PC-3 (cell line): Measurements from ENCODE around the gene MED13. TPM values are rescaled to one million over a fixed set of nuclear protein-coding genes. Genes with fewer than 3 reads are reported as not detected.

ENCODE experiments used
- ATAC-seq: fragments of 200-7000 bp; cut with Tn5 transposase; 2 replicates; pipeline ENCODE4 v1.9.1; 2020; ENCODE audit warnings: mild to moderate bottlenecking, moderate library complexity
- BruUV-seq: library from RNA; stranded (reverse); fragments of 400-500 nt; replicated peaks from 2 replicates; lab custom pipeline; 2021; lab: Mats Ljungman, UMichigan
- CTCF ChIA-PET: fragments of 300-600 bp; sonication (Branson Sonifier 250); formaldehyde crosslinking; loops from one replicate; lab custom pipeline; 2022; ENCODE audit warnings: antibody characterized with exemption; lab: Charles Lee
- POLR2A ChIA-PET: fragments of 300-600 bp; sonication (Branson Sonifier 250); formaldehyde crosslinking; loops from one replicate; lab custom pipeline; 2022; ENCODE audit warnings: antibody characterized with exemption; ENCODE audit not compliant: unreplicated experiment; lab: Charles Lee
- DNase-seq: peaks from one replicate; pipeline ENCODE4 v3.0.0-alpha.2; 2015
- H2AFZ ChIP-seq: fragments of 300-600 bp; sonication (generic); 2 replicates; pipeline ENCODE4 v1.6.0; 2016; ENCODE audit warnings: antibody characterized with exemption, low read length
- H3F3A ChIP-seq: fragments of 300-600 bp; sonication (generic); one replicate; pipeline ENCODE4 v1.6.0; 2017; ENCODE audit warnings: antibody characterized with exemption, low read length, control low read depth, mild to moderate bottlenecking; ENCODE audit not compliant: unreplicated experiment
- H3K27ac ChIP-seq: fragments of 300-600 bp; sonication (generic); 2 replicates; pipeline ENCODE4 v1.5.1; 2016; ENCODE audit warnings: mild to moderate bottlenecking, low read length
- H3K27me3 ChIP-seq: fragments of 300-600 bp; sonication (generic); 2 replicates; pipeline ENCODE4 v1.6.1; 2016; ENCODE audit warnings: low read length, mixed read lengths
- H3K36me3 ChIP-seq: fragments of 300-600 bp; sonication (generic); 2 replicates; pipeline ENCODE4 v1.6.1; 2016; ENCODE audit warnings: low read depth, mixed run types, low read length, mixed read lengths
- H3K4me1 ChIP-seq: fragments of 300-600 bp; sonication (generic); 2 replicates; pipeline ENCODE4 v1.5.1; 2016; ENCODE audit warnings: low read length; ENCODE audit not compliant: insufficient read depth
- H3K4me2 ChIP-seq: fragments of 300-600 bp; sonication (generic); 2 replicates; pipeline ENCODE4 v1.6.0; 2016; ENCODE audit warnings: low read length
- H3K4me3 ChIP-seq: fragments of 300-600 bp; sonication (generic); 2 replicates; pipeline ENCODE4 v1.5.1; 2016; ENCODE audit warnings: mild to moderate bottlenecking, low read length, mixed read lengths
- H3K79me2 ChIP-seq: fragments of 300-600 bp; sonication (generic); 2 replicates; pipeline ENCODE4 v1.6.1; 2017; ENCODE audit warnings: low read length, mixed read lengths
- H3K9ac ChIP-seq: fragments of 300-600 bp; sonication (generic); 2 replicates; pipeline ENCODE4 v1.6.0; 2016; ENCODE audit warnings: mild to moderate bottlenecking, low read length
- H3K9me2 ChIP-seq: fragments of 300-600 bp; sonication (generic); replicated peaks from 2 replicates; pipeline ENCODE4 v1.6.1; 2016; ENCODE audit warnings: mixed run types, low read length, mixed read lengths
- H3K9me3 ChIP-seq: fragments of 300-600 bp; sonication (generic); 2 replicates; pipeline ENCODE4 v1.6.1; 2016; ENCODE audit warnings: low read length, mixed read lengths
- H4K20me1 ChIP-seq: fragments of 300-600 bp; sonication (generic); 2 replicates; pipeline ENCODE4 v1.6.1; 2016; ENCODE audit warnings: low read length, mixed read lengths
- CTCF ChIP-seq: fragments of 300-600 bp; sonication (generic); conservative IDR thresholded peaks from 2 replicates; pipeline ENCODE4 v1.5.1; 2017; ENCODE audit warnings: antibody characterized with exemption, low read depth, mild to moderate bottlenecking, low read length
- EZH2 ChIP-seq: fragments of 300-600 bp; sonication (generic); IDR thresholded peaks from one replicate; pipeline ENCODE4 v1.6.1; 2017; ENCODE audit warnings: antibody characterized with exemption, mild to moderate bottlenecking, low read length; ENCODE audit not compliant: unreplicated experiment
- EZH2phosphoT487 ChIP-seq: fragments of 300-600 bp; sonication (generic); IDR thresholded peaks from 2 replicates; pipeline ENCODE4 v1.6.1; 2018; ENCODE audit warnings: mild to moderate bottlenecking, antibody characterized with exemption, low read length, borderline replicate concordance
- intact Hi-C: fragments of 100-400 bp; cut with micrococcal nuclease; formaldehyde crosslinking; loops from 2 replicates; pipeline ENCODE4 v1.9.0; 2023
- total RNA-seq: library from RNA; depleted of rRNA; stranded (reverse); fragments of >200 nt; gene quantifications from 2 replicates; pipeline ENCODE4 v1.2.3, GENCODE V29; 2014

Gene MED13
- total RNA-seq, 1 experiment from 2014 or later: 36.8 TPM

GRCh38 chr17:62085511-62086408 is 20.7 kb upstream of the MED13 start:
- DNase-seq (no peak), ATAC-seq (no peak)
- Histone ChIP-seq H3K9ac (no peak overlapping the region), H3K4me3 (no peak overlapping the region), H3K4me1 (no peaks in the 10 kb centered on the region), H3K9me2 (no peaks in the 10 kb centered on the region), H3K27me3 (no peaks in the 10 kb centered on the region), H3F3A (no peaks in the 10 kb centered on the region), H3K79me2 (no peaks in the 10 kb centered on the region), H3K9me3 (no peaks in the 10 kb centered on the region), H3K27ac (no peak overlapping the region), H2AFZ (no peak overlapping the region), H4K20me1 (no peaks in the 10 kb centered on the region), H3K36me3 (no peaks in the 10 kb centered on the region), H3K4me2 (no peak overlapping the region)
- no TSS peak for BruUV-seq
- CTCF ChIA-PET: no interaction called here
- intact Hi-C loops: no loop called here
- POLR2A ChIA-PET: no interaction called here
- TF ChIP-seq EZH2phosphoT487: no peak
- no peak for TF ChIP-seq EZH2
- TF ChIP-seq CTCF: no peak

- no peaks in the 10 kb centered on the region for H3K9me3 ChIP-seq
- no peak overlapping the region for H2AFZ ChIP-seq
- no peaks in the 10 kb centered on the region for H4K20me1 ChIP-seq
- no peaks in the 10 kb centered on the region for H3K9me2 ChIP-seq
- no peaks in the 10 kb centered on the region for H3K27me3 ChIP-seq
- POLR2A ChIA-PET: no interaction called here
- H3K36me3 ChIP-seq: no peaks in the 10 kb centered on the region
- intact Hi-C loops: no loop called here
- H3K4me3 ChIP-seq: no peak overlapping the region
- ATAC-seq (no peak), DNase-seq (no peak)
- TF ChIP-seq EZH2phosphoT487 (no peak), CTCF (no peak), EZH2 (no peak)
- no peak overlapping the region for H3K4me2 ChIP-seq
- H3K27ac ChIP-seq: no peak overlapping the region
- CTCF ChIA-PET: no interaction called here
- H3K9ac ChIP-seq: no peak overlapping the region
- H3F3A ChIP-seq: no peaks in the 10 kb centered on the region
- no peaks in the 10 kb centered on the region for H3K79me2 ChIP-seq
- BruUV-seq: no TSS peak
- no peaks in the 10 kb centered on the region for H3K4me1 ChIP-seq
Observed at GRCh38 chr17:62084585-62084984, 19.5 kb upstream of the MED13 start.

GRCh38 chr17:62083651-62084050 is 18.6 kb upstream of the MED13 start:
- no peak overlapping the region for H3K9ac ChIP-seq
- 0 out of 2 replicates have a peak, but pooled peaks cover under 1% of the 10 kb centered on the region for H3K27me3 ChIP-seq
- H3K4me1 ChIP-seq: no peaks in the 10 kb centered on the region
- no peak overlapping the region for H3K4me2 ChIP-seq
- H2AFZ ChIP-seq: no peak overlapping the region
- no peak overlapping the region for H3K27ac ChIP-seq
- ATAC-seq: no peak
- H4K20me1 ChIP-seq: no peaks in the 10 kb centered on the region
- H3K79me2 ChIP-seq: no peaks in the 10 kb centered on the region
- no peak for DNase-seq
- H3K4me3 ChIP-seq: no peak overlapping the region
- H3F3A ChIP-seq: no peaks in the 10 kb centered on the region
- intact Hi-C loops: no loop called here
- H3K9me3 ChIP-seq: no peaks in the 10 kb centered on the region
- ChIA-PET CTCF (interaction anchor here (0.7 kb wide), 1 partner anchor 12 kb away, joined by 7 read pairs; no protein-coding TSS in a partner anchor), POLR2A (no interaction called here)
- no peak for TF ChIP-seq EZH2
- no peak for TF ChIP-seq CTCF
- no peak for TF ChIP-seq EZH2phosphoT487
- no peaks in the 10 kb centered on the region for H3K36me3 ChIP-seq
- no TSS peak for BruUV-seq
- no peaks in the 10 kb centered on the region for H3K9me2 ChIP-seq
